ENCODE results near the gene LRP1. TPM values are rescaled to one million over a fixed set of nuclear protein-coding genes. Genes with fewer than 3 reads are reported as not detected.

LRP1 gene
- total RNA-seq, 1 experiment from 2014 or later: 12.4 TPM

DNA sequence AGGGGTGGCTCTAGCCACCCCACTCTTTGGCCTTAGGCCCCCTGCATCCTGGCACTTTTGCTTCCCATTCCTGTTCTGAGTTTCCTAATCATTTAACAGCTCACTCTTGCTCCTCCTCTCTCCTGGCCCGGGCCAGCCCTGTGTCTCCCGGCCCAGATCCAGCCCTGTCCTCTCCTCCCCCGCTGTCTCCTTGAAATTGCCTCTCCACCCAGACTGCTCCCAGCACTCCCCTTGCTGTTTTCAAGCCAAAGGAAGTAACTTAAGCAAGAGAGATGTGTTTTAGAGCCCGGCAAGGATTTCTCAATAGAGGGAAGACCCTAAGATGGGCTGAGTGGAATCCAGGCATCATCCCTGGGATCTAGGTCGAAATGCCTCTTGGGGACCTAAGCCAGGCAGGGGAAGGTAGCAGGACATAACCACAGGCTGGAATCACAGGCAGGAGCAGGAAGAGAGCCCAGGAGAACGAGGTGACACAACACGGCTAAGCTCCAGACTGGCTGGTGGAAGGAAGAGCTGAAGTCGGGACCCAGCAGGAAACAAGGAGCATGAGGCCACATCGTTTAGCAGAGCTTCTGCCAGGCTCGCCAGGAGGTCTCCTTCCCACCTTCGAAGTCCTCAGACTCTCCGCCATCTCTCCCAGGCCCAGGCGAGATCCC, 21.1 kb downstream of the LRP1 start:
- H3K4me1 Mint-ChIP-seq (ENCODE audit: low read depth, unreplicated experiment): peaks cover 19% of the 10 kb centered on the region
- peaks cover 14% of the 10 kb centered on the region for H3K27me3 Mint-ChIP-seq (ENCODE audit: unreplicated experiment)
- no peaks in the 10 kb centered on the region for H3K9me3 Mint-ChIP-seq (ENCODE audit: low read depth, unreplicated experiment)
- H3K27ac Mint-ChIP-seq (ENCODE audit: unreplicated experiment): no peak overlapping the region
- BruUV-seq (replicated peaks): no TSS peak
- TF ChIP-seq, protein P1, sequence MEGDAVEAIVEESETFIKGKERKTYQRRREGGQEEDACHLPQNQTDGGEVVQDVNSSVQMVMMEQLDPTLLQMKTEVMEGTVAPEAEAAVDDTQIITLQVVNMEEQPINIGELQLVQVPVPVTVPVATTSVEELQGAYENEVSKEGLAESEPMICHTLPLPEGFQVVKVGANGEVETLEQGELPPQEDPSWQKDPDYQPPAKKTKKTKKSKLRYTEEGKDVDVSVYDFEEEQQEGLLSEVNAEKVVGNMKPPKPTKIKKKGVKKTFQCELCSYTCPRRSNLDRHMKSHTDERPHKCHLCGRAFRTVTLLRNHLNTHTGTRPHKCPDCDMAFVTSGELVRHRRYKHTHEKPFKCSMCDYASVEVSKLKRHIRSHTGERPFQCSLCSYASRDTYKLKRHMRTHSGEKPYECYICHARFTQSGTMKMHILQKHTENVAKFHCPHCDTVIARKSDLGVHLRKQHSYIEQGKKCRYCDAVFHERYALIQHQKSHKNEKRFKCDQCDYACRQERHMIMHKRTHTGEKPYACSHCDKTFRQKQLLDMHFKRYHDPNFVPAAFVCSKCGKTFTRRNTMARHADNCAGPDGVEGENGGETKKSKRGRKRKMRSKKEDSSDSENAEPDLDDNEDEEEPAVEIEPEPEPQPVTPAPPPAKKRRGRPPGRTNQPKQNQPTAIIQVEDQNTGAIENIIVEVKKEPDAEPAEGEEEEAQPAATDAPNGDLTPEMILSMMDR (IDR thresholded peaks at IDR 0.05; ENCODE audit: unreplicated experiment): no peak
- CTCF ChIA-PET: interaction anchor here (0.6 to 1.5 kb wide), 2 partner anchors 28 to 49 kb away, joined by 3 to 8 read pairs; no protein-coding TSS in a partner anchor
- H3K4me3 Mint-ChIP-seq (ENCODE audit: low read depth, unreplicated experiment): no peak overlapping the region
- intact Hi-C loops (cut with micrococcal nuclease; ENCODE audit: unreplicated experiment): no loop called here
- H3K36me3 Mint-ChIP-seq (ENCODE audit: insufficient read depth, unreplicated experiment): peaks cover 5% of the 10 kb centered on the region
- no peak for DNase-seq

DNA sequence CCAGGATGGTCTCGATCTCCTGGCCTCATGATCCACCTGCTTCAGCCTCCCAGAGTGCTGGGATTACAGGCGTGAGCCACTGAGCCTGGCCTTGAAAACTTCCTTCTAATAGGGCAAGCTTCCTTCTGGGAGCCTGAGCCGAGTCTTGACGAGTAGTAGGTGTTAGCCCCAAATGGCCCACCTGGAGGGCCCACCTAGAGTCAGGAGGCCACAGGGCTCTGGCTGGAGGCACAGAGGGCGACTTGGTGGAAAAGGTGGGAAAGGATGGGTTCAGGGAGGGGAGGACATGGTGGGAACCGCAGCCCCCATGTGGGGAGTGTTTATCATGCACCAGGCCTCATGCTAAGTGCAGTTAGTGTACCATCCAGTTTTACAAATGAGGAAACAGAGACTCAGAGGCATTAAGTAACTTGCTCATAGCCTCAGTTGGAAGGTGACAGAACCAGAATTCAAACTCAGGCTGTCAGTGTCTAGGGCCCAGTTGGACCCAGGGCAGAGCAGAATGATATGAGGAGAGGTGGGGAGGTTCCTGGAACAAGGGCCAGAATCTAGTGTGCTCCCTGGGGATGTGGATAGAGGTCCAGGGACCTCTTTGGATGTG, 22.2 kb downstream of the LRP1 start:
- Mint-ChIP-seq H3K27ac (ENCODE audit: unreplicated experiment) (no peak overlapping the region), H3K36me3 (ENCODE audit: insufficient read depth, unreplicated experiment) (peaks cover 5% of the 10 kb centered on the region), H3K4me3 (ENCODE audit: low read depth, unreplicated experiment) (no peak overlapping the region), H3K9me3 (ENCODE audit: low read depth, unreplicated experiment) (no peaks in the 10 kb centered on the region), H3K4me1 (ENCODE audit: low read depth, unreplicated experiment) (peaks cover 19% of the 10 kb centered on the region), H3K27me3 (ENCODE audit: unreplicated experiment) (peaks cover 14% of the 10 kb centered on the region)
- no peak for DNase-seq
- CTCF ChIA-PET: interaction anchor here (0.6 to 1.1 kb wide), 3 partner anchors 23 to 352 kb away, joined by 3 read pairs; partner anchors contain the start of gene LRP1
- no TSS peak for BruUV-seq (replicated peaks)
- intact Hi-C loops (cut with micrococcal nuclease; ENCODE audit: unreplicated experiment): no loop called here
- TF ChIP-seq, protein P1 (IDR thresholded peaks at IDR 0.05; ENCODE audit: unreplicated experiment): no peak

DNA sequence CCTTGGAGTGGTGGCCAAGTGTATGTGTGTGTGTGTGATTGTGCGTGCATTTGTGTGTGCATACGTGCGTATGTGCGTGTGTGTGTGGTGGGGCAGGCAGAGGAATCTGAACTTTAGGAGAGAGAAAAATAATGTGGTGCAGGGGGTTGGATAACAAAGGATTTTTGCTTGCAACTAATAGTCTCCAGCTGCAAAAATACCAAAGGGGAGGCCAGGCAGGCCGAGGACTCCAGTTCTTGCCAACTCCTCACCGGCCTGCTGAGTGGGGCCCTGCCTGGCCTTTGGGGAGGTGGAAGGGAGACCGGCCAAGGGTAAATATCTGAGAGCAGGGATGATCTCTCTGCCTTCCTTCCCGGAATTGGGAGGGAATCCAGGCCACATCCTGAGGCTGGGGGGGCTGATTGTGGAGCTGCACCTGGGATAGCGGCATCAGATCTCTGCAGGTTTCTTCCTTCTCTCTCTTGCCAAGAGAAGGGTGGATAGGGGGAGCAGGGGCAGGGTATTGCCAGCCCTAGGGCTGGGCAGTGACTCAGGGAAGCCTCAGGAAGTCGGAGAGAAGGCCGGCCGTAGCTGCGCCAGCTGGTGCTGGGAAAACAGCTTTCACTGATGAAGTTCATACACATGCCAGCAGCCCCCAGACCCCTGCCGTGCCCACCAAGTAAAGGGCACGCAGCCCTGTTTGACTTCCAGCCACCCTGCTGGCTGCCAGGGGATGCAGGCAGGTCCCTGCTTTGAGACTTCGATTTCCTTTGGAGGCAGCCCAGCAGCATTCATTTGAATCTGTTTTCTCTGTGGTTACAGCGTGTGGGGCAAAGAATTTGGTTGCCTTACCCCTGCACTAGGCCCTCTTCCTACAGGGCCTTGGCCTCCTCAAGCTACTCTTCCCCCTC, 23.7 kb downstream of the LRP1 start:
- CTCF ChIA-PET: no interaction called here
- H3K4me1 Mint-ChIP-seq (ENCODE audit: low read depth, unreplicated experiment): peaks cover 18% of the 10 kb centered on the region
- DNase-seq: no peak
- BruUV-seq (replicated peaks): no TSS peak
- H3K27ac Mint-ChIP-seq (ENCODE audit: unreplicated experiment): no peak overlapping the region
- intact Hi-C loops (cut with micrococcal nuclease; ENCODE audit: unreplicated experiment): no loop called here
- H3K36me3 Mint-ChIP-seq (ENCODE audit: insufficient read depth, unreplicated experiment): peaks cover 5% of the 10 kb centered on the region
- no peaks in the 10 kb centered on the region for H3K9me3 Mint-ChIP-seq (ENCODE audit: low read depth, unreplicated experiment)
- H3K27me3 Mint-ChIP-seq (ENCODE audit: unreplicated experiment): peaks cover 14% of the 10 kb centered on the region
- H3K4me3 Mint-ChIP-seq (ENCODE audit: low read depth, unreplicated experiment): no peak overlapping the region
- TF ChIP-seq, protein P1 (IDR thresholded peaks at IDR 0.05; ENCODE audit: unreplicated experiment): no peak

DNA sequence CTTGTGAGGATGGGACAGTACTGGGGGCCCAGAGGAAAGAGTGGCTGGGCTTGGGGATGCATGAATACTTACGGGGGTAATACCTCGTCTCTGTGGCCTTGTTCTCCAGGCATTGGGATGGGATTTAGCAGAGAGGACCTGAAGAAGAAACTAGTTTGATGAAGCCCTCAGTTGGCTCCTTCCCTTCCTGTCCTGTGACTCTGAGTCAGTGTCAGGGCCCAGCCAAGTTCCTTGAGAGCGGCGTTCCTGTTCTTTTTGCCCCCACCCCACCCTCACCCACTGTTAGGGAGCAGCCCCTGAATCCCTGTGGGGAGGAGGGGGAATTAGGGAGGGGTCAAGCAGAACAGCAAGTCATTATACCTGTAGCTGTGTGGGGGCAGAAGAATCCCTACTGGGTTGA, 24.4 kb downstream of the LRP1 start:
- peaks cover 1% of the 10 kb centered on the region for H3K36me3 Mint-ChIP-seq (ENCODE audit: insufficient read depth, unreplicated experiment)
- no peak overlapping the region for H3K4me3 Mint-ChIP-seq (ENCODE audit: low read depth, unreplicated experiment)
- intact Hi-C loops (cut with micrococcal nuclease; ENCODE audit: unreplicated experiment): no loop called here
- H3K27me3 Mint-ChIP-seq (ENCODE audit: unreplicated experiment): peaks cover 14% of the 10 kb centered on the region
- BruUV-seq (replicated peaks): no TSS peak
- H3K27ac Mint-ChIP-seq (ENCODE audit: unreplicated experiment): no peak overlapping the region
- no peak for DNase-seq
- H3K9me3 Mint-ChIP-seq (ENCODE audit: low read depth, unreplicated experiment): no peaks in the 10 kb centered on the region
- CTCF ChIA-PET: no interaction called here
- TF ChIP-seq, protein P1 (IDR thresholded peaks at IDR 0.05; ENCODE audit: unreplicated experiment): no peak
- H3K4me1 Mint-ChIP-seq (ENCODE audit: low read depth, unreplicated experiment): peaks cover 12% of the 10 kb centered on the region

All from Calu3 (cell line).